H1 (cell line): ENCODE results near the gene FOXN4. TPM values are rescaled to one million over a fixed set of nuclear protein-coding genes. Genes with fewer than 3 reads are reported as not detected.

Source experiments
- CTCF ChIA-PET: fragments of 300-600 bp; sonication (Branson Sonifier 250); formaldehyde crosslinking; loops from one replicate; lab custom pipeline; 2021; ENCODE audit not compliant: partially characterized antibody; lab: Charles Lee
- POLR2A ChIA-PET: fragments of 300-600 bp; sonication (Branson Sonifier 250); formaldehyde crosslinking; loops from one replicate; lab custom pipeline; 2021; ENCODE audit warnings: inconsistent platforms; ENCODE audit not compliant: partially characterized antibody; lab: Charles Lee
- DNase-seq, 2 experiments: peaks; one replicate each; pipeline versions ENCODE4 v3.0.0 to v3.0.0-alpha.2; 2010 to 2022; ENCODE audit warnings: low spot score in 2 of 2, low read depth in 1 of 2, mixed read lengths in 1 of 2
- FAIRE-seq: peaks from 2 replicates; lab custom pipeline; 2011; peaks lifted over from hg19 to GRCh38; lab: Jason Lieb, UNC
- H2AFZ ChIP-seq: 2 replicates; pipeline ENCODE4 v1.8.1; 2012; ENCODE audit warnings: low read length, inconsistent platforms
- H2AK5ac ChIP-seq: 2 replicates; pipeline ENCODE4 v1.6.1; 2013; ENCODE audit warnings: low read depth, low read length
- H2BK120ac ChIP-seq: replicated peaks from 2 replicates; pipeline ENCODE3; 2013; ENCODE audit warnings: low read depth, low read length, inconsistent platforms
- H2BK12ac ChIP-seq: 2 replicates; pipeline ENCODE4 v1.6.1; 2013; ENCODE audit warnings: low read depth, low read length
- H2BK15ac ChIP-seq: 2 replicates; pipeline ENCODE4 v1.6.1; 2013; ENCODE audit warnings: low read length
- H2BK20ac ChIP-seq: 2 replicates; pipeline ENCODE4 v1.6.1; 2013; ENCODE audit warnings: low read length
- H2BK5ac ChIP-seq: 2 replicates; pipeline ENCODE4 v1.6.1; 2013; ENCODE audit warnings: low read depth, low read length
- H3K14ac ChIP-seq: 2 replicates; pipeline ENCODE4 v1.6.1; 2013; ENCODE audit warnings: inconsistent platforms; ENCODE audit not compliant: insufficient read length
- H3K18ac ChIP-seq: 2 replicates; pipeline ENCODE4 v1.6.1; 2013; ENCODE audit warnings: low read length; ENCODE audit errors: extremely low read depth
- H3K23ac ChIP-seq: 2 replicates; pipeline ENCODE4 v1.6.1; 2013; ENCODE audit warnings: inconsistent platforms; ENCODE audit not compliant: insufficient read length
- H3K23me2 ChIP-seq: 2 replicates; pipeline ENCODE4 v1.6.1; 2013; ENCODE audit warnings: low read depth, low read length
- H3K27ac ChIP-seq: 2 replicates; pipeline ENCODE4 v1.6.1; 2011; ENCODE audit warnings: low read depth, low read length, inconsistent platforms
- H3K27me3 ChIP-seq, 4 experiments: replicated peaks in 1 of 4; 1 replicate in 1 of 4; 2 replicates in 3 of 4; pipeline versions ENCODE4 v1.6.1 to v1.8.1; 2011 to 2013; ENCODE audit warnings: low read length in 3 of 4, mild to moderate bottlenecking in 3 of 4, inconsistent platforms in 2 of 4, mixed read lengths in 2 of 4, moderate library complexity in 1 of 4; ENCODE audit not compliant: control insufficient read depth in 3 of 4, insufficient read depth in 3 of 4; ENCODE audit errors: extremely low read depth in 1 of 4
- H3K36me3 ChIP-seq, 4 experiments: 2 replicates each; pipeline versions ENCODE4 v1.6.1 to v1.8.1; 2011 to 2013; ENCODE audit warnings: mild to moderate bottlenecking in 4 of 4, low read length in 3 of 4, moderate library complexity in 2 of 4, control low read depth in 1 of 4, inconsistent platforms in 1 of 4; ENCODE audit not compliant: insufficient read depth in 4 of 4, control insufficient read depth in 2 of 4
- H3K4ac ChIP-seq: replicated peaks from 2 replicates; pipeline ENCODE3; 2013; ENCODE audit warnings: low read length, low read depth, mixed read lengths, inconsistent platforms; ENCODE audit not compliant: insufficient read length
- H3K4me1 ChIP-seq, 4 experiments: replicated peaks in 1 of 4; 1 replicate in 1 of 4; 2 replicates in 3 of 4; pipeline versions ENCODE4 v1.6.1 to v1.8.1; 2011 to 2013; ENCODE audit warnings: low read length in 3 of 4, inconsistent platforms in 2 of 4, mixed read lengths in 1 of 4; ENCODE audit not compliant: insufficient read depth in 4 of 4, control insufficient read depth in 3 of 4
- H3K4me2 ChIP-seq, 2 experiments: 2 replicates each; pipeline versions ENCODE4 v1.6.1 to v1.8.1; 2011 to 2013; ENCODE audit warnings: low read depth in 2 of 2, low read length in 2 of 2, control low read depth in 1 of 2, inconsistent platforms in 1 of 2, mild to moderate bottlenecking in 1 of 2; ENCODE audit not compliant: insufficient read depth in 1 of 2
- H3K4me3 ChIP-seq, 4 experiments: fragments of 200-600, 300-600 bp in 1 of 4; sonication (generic), shearing (Covaris generic), sonication (Bioruptor Twin) in 1 of 4; 2 replicates each; pipeline versions ENCODE4 v1.5.1 to v1.8.1; 2011 to 2016; ENCODE audit warnings: low read length in 4 of 4, low read depth in 3 of 4, control low read depth in 2 of 4, inconsistent platforms in 2 of 4, mild to moderate bottlenecking in 2 of 4, mixed read lengths in 1 of 4, moderate library complexity in 1 of 4; ENCODE audit not compliant: insufficient read depth in 2 of 4; ENCODE audit errors: extremely low read depth in 1 of 4
- H3K56ac ChIP-seq: replicated peaks from 2 replicates; pipeline ENCODE3; 2013; ENCODE audit warnings: low read depth, mild to moderate bottlenecking, mixed read lengths, low read length, inconsistent platforms; ENCODE audit not compliant: insufficient read length
- H3K79me1 ChIP-seq: 2 replicates; pipeline ENCODE4 v1.6.1; 2013; ENCODE audit warnings: low read depth, low read length, control low read depth
- H3K79me2 ChIP-seq, 2 experiments: 2 replicates each; pipeline versions ENCODE4 v1.6.1 to v1.8.1; 2012 to 2013; ENCODE audit warnings: low read length in 2 of 2, mild to moderate bottlenecking in 2 of 2, inconsistent platforms in 1 of 2; ENCODE audit not compliant: insufficient read depth in 2 of 2, control insufficient read depth in 1 of 2
- H3K9ac ChIP-seq, 4 experiments: replicated peaks in 1 of 4; 1 replicate in 1 of 4; 2 replicates in 3 of 4; pipeline versions ENCODE4 v1.6.1 to v1.8.1; 2011 to 2013; ENCODE audit warnings: low read depth in 3 of 4, low read length in 3 of 4, control low read depth in 2 of 4, mild to moderate bottlenecking in 2 of 4, moderate library complexity in 2 of 4, inconsistent platforms in 1 of 4; ENCODE audit errors: extremely low read depth in 1 of 4
- H3K9me3 ChIP-seq, 2 experiments: 2 replicates each; pipeline versions ENCODE4 v1.6.1 to v1.8.1; 2012 to 2013; ENCODE audit warnings: mild to moderate bottlenecking in 2 of 2, moderate library complexity in 2 of 2, control low read depth in 1 of 2, inconsistent platforms in 1 of 2, low read depth in 1 of 2, low read length in 1 of 2, mixed read lengths in 1 of 2; ENCODE audit not compliant: insufficient read depth in 2 of 2
- H4K20me1 ChIP-seq, 2 experiments: replicated peaks in 1 of 2; 2 replicates each; pipeline versions ENCODE3 to v1.8.1; 2011 to 2013; ENCODE audit warnings: inconsistent platforms in 2 of 2, low read length in 2 of 2, mild to moderate bottlenecking in 1 of 2; ENCODE audit not compliant: insufficient read depth in 2 of 2, control insufficient read depth in 1 of 2
- H4K5ac ChIP-seq: 2 replicates; pipeline ENCODE4 v1.6.1; 2013; ENCODE audit warnings: low read length, low read depth, mixed read lengths, inconsistent platforms; ENCODE audit not compliant: insufficient read length
- H4K8ac ChIP-seq: 2 replicates; pipeline ENCODE4 v1.8.0; 2013; ENCODE audit warnings: mild to moderate bottlenecking, moderate library complexity, low read length, inconsistent platforms; ENCODE audit not compliant: insufficient read depth; ENCODE audit errors: extremely low read depth
- H4K91ac ChIP-seq: replicated peaks from 2 replicates; pipeline ENCODE3; 2013; ENCODE audit warnings: low read length, mixed read lengths, inconsistent platforms; ENCODE audit not compliant: insufficient read length
- ASH2L ChIP-seq: fragments of 200-600, 300-600 bp; sonication (generic); IDR thresholded peaks from one replicate; pipeline ENCODE4 v1.7.1; 2017; ENCODE audit warnings: low read length
- BRCA1 ChIP-seq: IDR thresholded peaks from 2 replicates; pipeline ENCODE4 v1.6.1; 2012; ENCODE audit warnings: low read depth, low read length, improper control_type of control experiment
- CBX5 ChIP-seq: fragments of 300-800, 300-1000 bp; sonication (generic); IDR thresholded peaks from 2 replicates; pipeline ENCODE4 v1.7.1; 2016; ENCODE audit warnings: antibody characterized with exemption, low read length, low read depth
- CREB1 ChIP-seq: IDR thresholded peaks from 2 replicates; pipeline ENCODE4 v1.6.1; 2012; ENCODE audit warnings: inconsistent platforms
- CTBP2 ChIP-seq: IDR thresholded peaks from 2 replicates; pipeline ENCODE4 v1.7.0; 2011; ENCODE audit warnings: borderline replicate concordance, mild to moderate bottlenecking, moderate library complexity, mixed read lengths, low read length; ENCODE audit not compliant: insufficient read depth, insufficient read length
- EP300 ChIP-seq, 2 experiments: IDR thresholded peaks; 1 replicate in 1 of 2; 2 replicates in 1 of 2; pipeline ENCODE4 v1.6.1; 2011 to 2012; ENCODE audit warnings: low read depth in 2 of 2, low read length in 2 of 2, mild to moderate bottlenecking in 2 of 2, borderline replicate concordance in 1 of 2, inconsistent platforms in 1 of 2, moderate library complexity in 1 of 2
- MAFK ChIP-seq: IDR thresholded peaks from 2 replicates; pipeline ENCODE4 v1.6.1; 2012; ENCODE audit warnings: low read depth, mild to moderate bottlenecking, improper control_type of control experiment, low read length
- NANOG ChIP-seq: IDR thresholded peaks from 2 replicates; pipeline ENCODE4 v1.6.1; 2011; ENCODE audit warnings: low read length, low read depth, mild to moderate bottlenecking, inconsistent platforms; ENCODE audit not compliant: insufficient read depth, poor library complexity, severe bottlenecking
- RFX5 ChIP-seq: IDR thresholded peaks from 2 replicates; pipeline ENCODE4 v1.6.1; 2011; ENCODE audit warnings: low read depth, low read length, improper control_type of control experiment, borderline replicate concordance
- RXRA ChIP-seq: IDR thresholded peaks from 2 replicates; pipeline ENCODE4 v1.6.1; 2011; ENCODE audit warnings: low read depth, mild to moderate bottlenecking, low read length, moderate library complexity; ENCODE audit not compliant: insufficient read depth
- SIRT6 ChIP-seq: IDR thresholded peaks from one replicate; pipeline ENCODE4 v1.7.1; 2012; ENCODE audit warnings: low read length, inconsistent platforms
- ZNF274 ChIP-seq: IDR thresholded peaks from 2 replicates; pipeline ENCODE4 v1.7.0; 2012; ENCODE audit warnings: low read length, borderline replicate concordance; ENCODE audit errors: extremely low read depth
- WGBS, 2 experiments: shearing (Covaris generic) in 1 of 2; methylation state at CpG; one replicate each; pipeline versions ENCODE4 v1.1.6 to v1.1.7; 2013 to 2015; ENCODE audit warnings: low lambda C conversion rate in 2 of 2, mixed read lengths in 2 of 2, inconsistent platforms in 1 of 2, low coverage in 1 of 2, missing lambda C conversion rate in 1 of 2; ENCODE audit not compliant: insufficient replicate concordance in 2 of 2, insufficient coverage in 1 of 2, insufficient read length in 1 of 2; ENCODE audit errors: extremely low coverage in 1 of 2, missing lambda C conversion rate in 1 of 2; 5-methylcytosine and 5-hydroxymethylcytosine counted together
- polyA plus RNA-seq, 7 experiments: library from polyadenylated mRNA; depleted of rRNA in 3 of 7; stranded (reverse) in 5 of 7; unstranded in 2 of 7; fragments of >200 nt in 5 of 7; fragments of 200-250 nt in 2 of 7; gene quantifications; 1 replicate in 5 of 7; 2 replicates in 1 of 7; 4 replicates in 1 of 7; pipeline versions ENCODE4 v1.2.1 to v1.2.3, GENCODE V29; 2011 to 2013; ENCODE audit warnings: missing spikeins in 2 of 7, mixed read lengths in 2 of 7
- total RNA-seq: library from RNA; stranded (reverse); fragmentation: NEBNext Ultra II Directional; extraction: Animal tissue kit (Norgen Biotek cat#: 25700); gene quantifications from 2 replicates; pipeline ENCODE4 v1.2.1, GENCODE V29; 2021

The FOXN4 gene
- total and polyA plus RNA-seq, 2 of the 8 experiments (the other 6 are each of a cell fraction or from before 2014, with no cell fraction given): 0.26 to 0.29 TPM

DNA sequence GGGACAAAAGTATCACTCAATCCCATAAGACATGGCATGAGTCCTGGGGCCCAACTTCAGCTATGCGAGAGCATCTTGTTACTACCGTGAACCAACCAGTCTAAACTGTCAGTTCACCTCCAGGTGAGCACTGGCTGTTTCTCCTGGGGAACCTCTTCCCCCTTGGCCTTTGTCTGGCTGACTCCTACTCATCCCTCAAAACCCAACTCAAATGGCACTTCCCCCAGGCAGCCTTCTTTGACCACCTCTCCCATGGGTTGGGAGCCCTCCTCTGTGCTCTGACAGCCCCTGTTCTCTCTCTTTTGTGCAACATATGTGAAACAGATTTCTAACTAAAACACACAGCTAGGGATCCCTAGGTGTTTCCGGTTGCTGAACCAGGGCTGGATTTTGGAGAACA is 37.7 kb downstream of the FOXN4 start:
- DNase-seq: no peak
- Histone ChIP-seq H3K9me3 (no peaks in the 10 kb centered on the region), H2AFZ (no peak overlapping the region), H3K36me3 (no peaks in the 10 kb centered on the region), H4K8ac (no peak overlapping the region), H4K5ac (no peak overlapping the region), H4K20me1 (no peaks in the 10 kb centered on the region), H3K4ac (no peak overlapping the region), H2BK20ac (no peak overlapping the region), H2BK15ac (no peak overlapping the region), H2BK5ac (no peak overlapping the region), H3K27me3 (peaks cover 0 to 2% (median 0%) of the 10 kb centered on the region in 4 experiments; a peak in 1 of 7 replicates), H3K14ac (no peak overlapping the region), H2BK120ac (no peak overlapping the region), H3K18ac (no peak overlapping the region), H3K4me1 (peaks cover 0 to 7% (median 2%) of the 10 kb centered on the region in 4 experiments; a peak in 3 of 7 replicates), H3K23ac (no peak overlapping the region), H3K56ac (no peak overlapping the region), H2BK12ac (no peak overlapping the region), H3K4me3 (no peak overlapping the region), H3K23me2 (no peaks in the 10 kb centered on the region), H2AK5ac (no peak overlapping the region; the same call in 1 of the 2 replicates), H3K4me2 (no peak overlapping the region), H3K27ac (no peak overlapping the region), H4K91ac (no peak overlapping the region), H3K79me1 (no peaks in the 10 kb centered on the region; the same call in 1 of the 2 replicates), H3K9ac (no peak overlapping the region), H3K79me2 (no peaks in the 10 kb centered on the region)
- CTCF ChIA-PET: interaction anchor here (2.0 kb wide), 1 partner anchor 15 kb away, joined by 5 read pairs; no protein-coding TSS in a partner anchor
- POLR2A ChIA-PET: no interaction called here
- WGBS, 2 experiments: 89% methylated on average over 3 of the region's 3 CpGs; no CpG with 5 or more reads in 1 of the 2 experiments
- FAIRE-seq: no peak
- TF ChIP-seq CBX5: no peak
- no peak for TF ChIP-seq EP300 (IDR thresholded peaks at IDR 0.05; ENCODE audit: borderline replicate concordance in 1 of 2, low read depth in 2 of 2, low read length in 2 of 2)
- no peak for TF ChIP-seq BRCA1
- no peak for TF ChIP-seq CTBP2
- no peak for TF ChIP-seq RFX5
- no peak for TF ChIP-seq MAFK
- TF ChIP-seq RXRA: no peak
- TF ChIP-seq NANOG: no peak
- no peak for TF ChIP-seq SIRT6
- TF ChIP-seq ZNF274: no peak
- TF ChIP-seq ASH2L: no peak
- no peak for TF ChIP-seq CREB1
